Progenitor cell of endocrine pancreas (in vitro differentiated cells): ENCODE measurements around the gene MCRS1. TPM values are rescaled to one million over a fixed set of nuclear protein-coding genes. Genes with fewer than 3 reads are reported as not detected.

ENCODE experiments used
- DNase-seq: peaks from one replicate; pipeline ENCODE4 v3.0.0; 2021; ENCODE audit warnings: low spot score; ENCODE audit not compliant: unreplicated experiment
- H3K27ac Mint-ChIP-seq: 2 replicates; pipeline ENCODE4 v1.8.0; 2021; ENCODE audit warnings: mild to moderate bottlenecking, moderate library complexity, mixed read lengths
- H3K27me3 Mint-ChIP-seq: 2 replicates; pipeline ENCODE4 v1.8.0; 2021; ENCODE audit warnings: mixed read lengths
- H3K36me3 Mint-ChIP-seq: 2 replicates; pipeline ENCODE4 v1.8.0; 2022; ENCODE audit warnings: mixed read lengths; ENCODE audit not compliant: insufficient read depth
- H3K4me1 Mint-ChIP-seq: 2 replicates; pipeline ENCODE4 v1.8.0; 2021; ENCODE audit warnings: low read depth, mixed read lengths
- H3K4me3 Mint-ChIP-seq: 2 replicates; pipeline ENCODE4 v1.8.0; 2021; ENCODE audit warnings: low read depth, mild to moderate bottlenecking, moderate library complexity, mixed read lengths
- H3K9me3 Mint-ChIP-seq: 2 replicates; pipeline ENCODE4 v1.8.0; 2021; ENCODE audit warnings: low read depth, mixed read lengths
- total RNA-seq: library from RNA; stranded (reverse); gene quantifications from 2 replicates; pipeline ENCODE4 v1.2.1, GENCODE V29; 2021
- TF ChIP-seq, protein P1 (sequence below): fragments of 200-600 bp; sonication (generic); IDR thresholded peaks from one replicate; pipeline ENCODE4 v1.5.0; 2021; ENCODE audit warnings: antibody characterized with exemption, mild to moderate bottlenecking; ENCODE audit not compliant: unreplicated experiment

The MCRS1 gene
- total RNA-seq, 1 donor from 2014 or later = 92.6 TPM

DNA sequence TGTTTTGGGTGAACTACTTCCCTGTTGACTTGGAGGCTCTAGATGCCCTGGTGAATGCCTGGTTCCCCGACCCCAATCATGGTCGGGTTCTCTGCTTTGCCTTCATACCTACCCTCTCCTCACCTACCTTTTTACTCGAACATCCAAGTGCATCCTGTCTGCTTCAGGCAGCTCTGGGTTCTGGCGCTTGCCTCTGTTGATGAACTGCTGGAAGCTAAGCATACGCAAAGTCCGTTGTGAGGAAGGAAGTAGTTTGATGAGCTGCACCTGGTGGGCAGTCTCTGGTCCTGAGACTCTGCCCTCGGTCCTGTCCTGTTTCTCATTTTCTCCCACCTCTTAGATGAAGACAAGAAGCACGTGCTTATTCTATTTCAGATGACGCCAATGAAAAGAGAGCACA is 15.5 kb downstream of the MCRS1 start:
- Mint-ChIP-seq H3K27me3 (peaks cover 7% of the 10 kb centered on the region), H3K4me1 (peaks cover 35% of the 10 kb centered on the region), H3K4me3 (no peak overlapping the region), H3K27ac (peak overlapping the region; percentile 4), H3K36me3 (peaks cover 6% of the 10 kb centered on the region), H3K9me3 (no peaks in the 10 kb centered on the region)
- TF ChIP-seq, protein P1, sequence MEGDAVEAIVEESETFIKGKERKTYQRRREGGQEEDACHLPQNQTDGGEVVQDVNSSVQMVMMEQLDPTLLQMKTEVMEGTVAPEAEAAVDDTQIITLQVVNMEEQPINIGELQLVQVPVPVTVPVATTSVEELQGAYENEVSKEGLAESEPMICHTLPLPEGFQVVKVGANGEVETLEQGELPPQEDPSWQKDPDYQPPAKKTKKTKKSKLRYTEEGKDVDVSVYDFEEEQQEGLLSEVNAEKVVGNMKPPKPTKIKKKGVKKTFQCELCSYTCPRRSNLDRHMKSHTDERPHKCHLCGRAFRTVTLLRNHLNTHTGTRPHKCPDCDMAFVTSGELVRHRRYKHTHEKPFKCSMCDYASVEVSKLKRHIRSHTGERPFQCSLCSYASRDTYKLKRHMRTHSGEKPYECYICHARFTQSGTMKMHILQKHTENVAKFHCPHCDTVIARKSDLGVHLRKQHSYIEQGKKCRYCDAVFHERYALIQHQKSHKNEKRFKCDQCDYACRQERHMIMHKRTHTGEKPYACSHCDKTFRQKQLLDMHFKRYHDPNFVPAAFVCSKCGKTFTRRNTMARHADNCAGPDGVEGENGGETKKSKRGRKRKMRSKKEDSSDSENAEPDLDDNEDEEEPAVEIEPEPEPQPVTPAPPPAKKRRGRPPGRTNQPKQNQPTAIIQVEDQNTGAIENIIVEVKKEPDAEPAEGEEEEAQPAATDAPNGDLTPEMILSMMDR = no peak
- no peak for DNase-seq

DNA sequence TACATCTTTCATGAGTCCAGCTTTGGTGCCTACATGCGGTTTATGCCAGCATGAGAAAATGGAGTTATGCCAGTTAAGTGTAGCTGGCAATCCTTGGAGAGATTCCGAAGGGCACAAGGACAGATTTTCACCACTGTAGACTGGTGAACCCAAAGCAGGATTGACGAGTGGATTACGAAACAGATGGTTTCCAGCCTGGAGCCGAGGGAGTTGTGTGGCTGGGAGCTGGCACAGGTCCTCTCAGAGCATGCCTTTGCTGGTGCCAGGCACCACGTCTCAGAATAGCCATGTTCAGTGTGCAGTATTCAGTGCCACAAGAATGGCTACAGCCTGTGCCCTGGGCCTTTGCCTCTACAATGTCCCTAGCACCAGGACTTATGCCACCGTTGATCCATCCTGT is 15.9 kb downstream of the MCRS1 start:
- TF ChIP-seq, protein P1 = no peak
- no peak overlapping the region for H3K4me3 Mint-ChIP-seq

GRCh38 chr12:49550693-49551252 is 17.2 kb downstream of the MCRS1 start:
- H3K4me1 Mint-ChIP-seq = peaks cover 35% of the 10 kb centered on the region
- DNase-seq = no peak
- H3K4me3 Mint-ChIP-seq = no peak overlapping the region
- peaks cover 3% of the 10 kb centered on the region for H3K36me3 Mint-ChIP-seq
- H3K9me3 Mint-ChIP-seq = no peaks in the 10 kb centered on the region
- H3K27me3 Mint-ChIP-seq = peaks cover 18% of the 10 kb centered on the region
- H3K27ac Mint-ChIP-seq = peak overlapping the region; percentile 93
- TF ChIP-seq, protein P1 = no peak

More for the DNA sequence above, 15.9 kb downstream of the MCRS1 start:
- peaks cover 11% of the 10 kb centered on the region for H3K27me3 Mint-ChIP-seq
- no peaks in the 10 kb centered on the region for H3K9me3 Mint-ChIP-seq
- peaks cover 6% of the 10 kb centered on the region for H3K36me3 Mint-ChIP-seq
- no peak overlapping the region for H3K27ac Mint-ChIP-seq
- DNase-seq = no peak
- peaks cover 35% of the 10 kb centered on the region for H3K4me1 Mint-ChIP-seq

- TF ChIP-seq, protein P1 = no peak
- no peak for DNase-seq
- no peak overlapping the region for H3K4me3 Mint-ChIP-seq
- peaks cover 4% of the 10 kb centered on the region for H3K36me3 Mint-ChIP-seq
- H3K27me3 Mint-ChIP-seq = peaks cover 23% of the 10 kb centered on the region
- peaks cover 36% of the 10 kb centered on the region for H3K4me1 Mint-ChIP-seq
- H3K9me3 Mint-ChIP-seq = no peaks in the 10 kb centered on the region
- H3K27ac Mint-ChIP-seq = peak overlapping the region; percentile 93
Measured at GRCh38 chr12:49549735-49550692, 17.9 kb downstream of the MCRS1 start.

- Mint-ChIP-seq H3K36me3 (peaks cover 8% of the 10 kb centered on the region), H3K27me3 (peaks cover 33% of the 10 kb centered on the region), H3K4me1 (peaks cover 36% of the 10 kb centered on the region), H3K9me3 (no peaks in the 10 kb centered on the region), H3K27ac (no peak overlapping the region), H3K4me3 (no peak overlapping the region)
- DNase-seq = no peak
- TF ChIP-seq, protein P1 = peak; percentile 47
Measured at GRCh38 chr12:49548822-49549648, 18.9 kb downstream of the MCRS1 start.
